AG04449 (cell line): ENCODE data around the gene SUPT20HL1.
"Not testable (repeated sequence)": the region's sequence is repeated elsewhere in the genome, so short reads cannot be mapped to it uniquely, and the experiment has no call there.

ENCODE experiments used
- CTCF ChIA-PET: fragments of 350-600 bp; formaldehyde crosslinking; extraction: SDS; loops from one replicate; lab custom pipeline; 2021; ENCODE audit warnings: antibody characterized with exemption; lab: Yijun Ruan, JAX
- POLR2A ChIA-PET: fragments of 400-600, 350-600 bp; formaldehyde crosslinking; extraction: SDS; loops from one replicate; lab custom pipeline; 2020; ENCODE audit warnings: antibody characterized with exemption, inconsistent platforms; lab: Yijun Ruan, JAX
- DNase-seq: peaks from one replicate; pipeline ENCODE4 v3.0.0-alpha.2; 2010; ENCODE audit warnings: low read depth, low spot score
- H3K4me3 ChIP-seq: 2 replicates; pipeline ENCODE4 v1.5.1; 2011; ENCODE audit warnings: low read depth, mild to moderate bottlenecking, control low read depth, low read length
- TF ChIP-seq, protein P1 (sequence below): IDR thresholded peaks from one replicate; pipeline ENCODE4 v1.5.1; 2011; ENCODE audit warnings: mild to moderate bottlenecking, moderate library complexity, low read length, control low read depth, inconsistent platforms; ENCODE audit not compliant: insufficient read depth; ENCODE audit errors: missing control alignments

Gene SUPT20HL1

DNA sequence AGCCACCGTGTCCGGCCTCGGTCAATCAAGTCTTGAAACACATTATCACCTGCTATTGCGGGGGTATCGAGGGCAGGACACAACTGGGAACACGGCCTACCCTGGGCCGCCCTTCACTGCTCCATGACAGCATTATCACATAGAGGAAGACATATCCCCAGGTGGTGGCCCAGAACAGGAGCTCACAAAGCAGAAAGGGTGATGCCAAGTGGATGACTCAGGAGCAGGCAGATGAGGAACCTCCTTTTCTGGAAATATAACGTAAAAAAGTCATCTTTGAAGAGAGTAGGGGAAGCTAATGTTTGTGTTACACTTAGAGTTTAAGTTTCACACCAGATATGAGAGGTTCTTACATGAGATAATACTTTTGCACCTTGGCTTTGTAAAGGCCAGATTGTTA lies 5.3 kb upstream of the SUPT20HL1 start:
- H3K4me3 ChIP-seq = no peak overlapping the region
- no peak for DNase-seq
- TF ChIP-seq, protein P1, sequence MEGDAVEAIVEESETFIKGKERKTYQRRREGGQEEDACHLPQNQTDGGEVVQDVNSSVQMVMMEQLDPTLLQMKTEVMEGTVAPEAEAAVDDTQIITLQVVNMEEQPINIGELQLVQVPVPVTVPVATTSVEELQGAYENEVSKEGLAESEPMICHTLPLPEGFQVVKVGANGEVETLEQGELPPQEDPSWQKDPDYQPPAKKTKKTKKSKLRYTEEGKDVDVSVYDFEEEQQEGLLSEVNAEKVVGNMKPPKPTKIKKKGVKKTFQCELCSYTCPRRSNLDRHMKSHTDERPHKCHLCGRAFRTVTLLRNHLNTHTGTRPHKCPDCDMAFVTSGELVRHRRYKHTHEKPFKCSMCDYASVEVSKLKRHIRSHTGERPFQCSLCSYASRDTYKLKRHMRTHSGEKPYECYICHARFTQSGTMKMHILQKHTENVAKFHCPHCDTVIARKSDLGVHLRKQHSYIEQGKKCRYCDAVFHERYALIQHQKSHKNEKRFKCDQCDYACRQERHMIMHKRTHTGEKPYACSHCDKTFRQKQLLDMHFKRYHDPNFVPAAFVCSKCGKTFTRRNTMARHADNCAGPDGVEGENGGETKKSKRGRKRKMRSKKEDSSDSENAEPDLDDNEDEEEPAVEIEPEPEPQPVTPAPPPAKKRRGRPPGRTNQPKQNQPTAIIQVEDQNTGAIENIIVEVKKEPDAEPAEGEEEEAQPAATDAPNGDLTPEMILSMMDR = no peak
- ChIA-PET POLR2A (interaction anchor here (1.2 kb wide), 1 partner anchor 11 kb away, joined by 3 read pairs; no protein-coding TSS in a partner anchor), CTCF (interaction anchor here (1.7 kb wide), 1 partner anchor 16 kb away, joined by 10 read pairs; no protein-coding TSS in a partner anchor)

DNA sequence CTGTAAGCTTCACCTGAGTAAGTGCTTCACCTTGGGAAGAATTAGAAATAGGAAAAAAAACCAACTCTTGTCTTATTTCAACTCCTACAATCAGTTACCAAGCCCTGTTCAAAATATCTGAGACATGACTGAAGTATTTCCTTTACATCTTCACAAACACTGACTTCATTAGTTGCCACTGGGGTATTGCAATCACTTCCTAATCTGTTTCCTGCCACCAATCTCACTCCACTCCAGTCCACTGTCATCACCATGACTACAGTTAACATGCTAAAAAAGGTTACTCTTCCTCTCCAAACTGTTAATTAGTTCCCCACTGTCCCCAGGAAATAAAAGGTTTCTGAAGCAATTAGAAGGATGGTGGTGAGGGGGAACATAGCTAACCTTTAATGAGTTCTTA lies 3.3 kb upstream of the SUPT20HL1 start:
- ChIA-PET POLR2A (no interaction called here), CTCF (interaction anchor here (1.1 to 2.0 kb wide), 3 partner anchors 10 to 15 kb away, joined by 3 to 5 read pairs (median 4); no protein-coding TSS in a partner anchor)
- H3K4me3 ChIP-seq = no peak overlapping the region
- DNase-seq = no peak
- TF ChIP-seq, protein P1 = no peak

DNA sequence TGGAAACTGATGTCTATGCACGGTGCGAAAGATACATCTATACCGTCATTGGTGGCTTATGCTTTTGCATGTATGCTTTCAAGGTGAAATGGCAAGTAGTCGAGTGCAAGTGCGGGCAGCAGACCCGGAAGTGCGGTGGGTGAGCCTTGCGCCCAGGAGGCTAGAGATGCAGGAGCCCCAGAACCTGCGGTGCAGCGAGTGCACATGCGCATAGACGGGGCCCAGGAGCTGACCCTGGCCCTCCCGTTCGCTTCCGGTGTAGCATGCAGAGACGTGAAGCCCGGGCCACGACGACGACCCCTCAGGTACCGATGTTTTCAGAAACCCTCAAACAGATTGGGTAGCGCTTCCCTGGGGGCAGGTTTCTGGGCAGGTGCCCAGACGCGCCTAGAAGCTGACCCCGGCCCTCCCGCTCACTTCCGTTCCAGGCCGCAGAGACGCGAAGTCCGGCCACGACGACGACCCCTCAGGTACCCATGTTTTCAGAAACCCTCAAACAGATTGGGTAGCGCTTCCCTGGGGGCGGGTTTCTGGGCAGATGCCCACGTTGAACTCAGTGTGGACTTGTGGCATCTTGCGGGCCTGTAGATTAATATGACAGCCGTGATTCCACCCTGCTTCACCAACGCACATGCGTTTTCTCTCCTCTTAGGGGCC lies 1.8 kb downstream of the SUPT20HL1 start:
- DNase-seq, POLR2A ChIA-PET, H3K4me3 ChIP-seq, CTCF ChIA-PET: not testable (repeated sequence)

DNA sequence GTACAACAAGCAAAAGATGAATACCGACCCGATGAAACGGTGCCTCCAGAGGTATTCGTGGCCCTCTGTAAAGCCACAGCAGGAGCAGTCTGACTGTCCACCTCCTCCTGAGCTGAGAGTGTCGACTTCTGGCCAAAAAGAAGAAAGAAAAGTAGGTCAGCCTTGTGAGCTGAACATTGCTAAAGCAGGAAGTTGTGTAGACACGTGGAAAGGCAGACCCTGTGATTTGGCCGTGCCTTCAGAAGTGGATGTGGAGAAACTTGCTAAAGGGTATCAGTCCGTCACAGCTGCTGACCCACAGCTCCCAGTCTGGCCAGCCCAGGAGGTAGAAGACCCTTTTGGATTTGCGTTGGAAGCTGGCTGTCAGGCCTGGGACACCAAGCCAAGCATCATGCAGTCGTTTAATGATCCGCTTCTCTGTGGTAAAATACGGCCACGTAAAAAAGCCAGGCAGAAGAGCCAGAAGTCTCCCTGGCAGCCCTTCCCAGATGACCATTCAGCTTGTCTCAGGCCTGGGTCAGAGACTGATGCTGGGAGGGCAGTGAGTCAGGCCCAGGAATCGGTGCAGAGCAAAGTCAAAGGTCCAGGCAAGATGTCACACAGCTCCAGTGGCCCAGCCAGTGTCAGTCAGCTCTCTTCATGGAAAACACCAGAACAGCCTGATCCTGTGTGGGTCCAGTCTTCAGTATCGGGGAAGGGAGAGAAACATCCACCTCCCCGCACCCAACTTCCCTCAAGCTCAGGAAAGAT lies 3.2 kb downstream of the SUPT20HL1 start:
- POLR2A ChIA-PET, DNase-seq, H3K4me3 ChIP-seq, CTCF ChIA-PET: not testable (repeated sequence)

DNA sequence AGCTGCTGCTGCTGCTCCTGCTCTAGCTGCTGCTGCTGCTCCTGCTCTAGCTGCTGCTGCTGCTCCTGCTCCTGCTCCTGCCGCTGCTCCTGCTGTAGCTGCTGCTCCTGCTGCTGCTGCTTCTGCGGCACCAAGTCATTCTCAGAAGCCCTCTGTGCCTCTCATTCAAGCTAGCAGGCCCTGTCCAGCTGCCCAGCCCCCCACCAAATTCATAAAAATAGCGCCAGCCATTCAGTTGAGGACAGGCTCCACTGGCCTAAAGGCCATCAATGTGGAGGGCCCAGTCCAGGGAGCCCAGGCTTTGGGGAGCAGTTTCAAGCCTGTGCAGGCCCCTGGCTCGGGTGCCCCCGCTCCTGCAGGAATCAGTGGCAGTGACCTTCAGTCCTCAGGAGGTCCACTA lies 3.9 kb downstream of the SUPT20HL1 start:
- TF ChIP-seq, protein P1 = no peak
- H3K4me3 ChIP-seq = no peak overlapping the region
- ChIA-PET CTCF (no interaction called here), POLR2A (no interaction called here)
- no peak for DNase-seq

DNA sequence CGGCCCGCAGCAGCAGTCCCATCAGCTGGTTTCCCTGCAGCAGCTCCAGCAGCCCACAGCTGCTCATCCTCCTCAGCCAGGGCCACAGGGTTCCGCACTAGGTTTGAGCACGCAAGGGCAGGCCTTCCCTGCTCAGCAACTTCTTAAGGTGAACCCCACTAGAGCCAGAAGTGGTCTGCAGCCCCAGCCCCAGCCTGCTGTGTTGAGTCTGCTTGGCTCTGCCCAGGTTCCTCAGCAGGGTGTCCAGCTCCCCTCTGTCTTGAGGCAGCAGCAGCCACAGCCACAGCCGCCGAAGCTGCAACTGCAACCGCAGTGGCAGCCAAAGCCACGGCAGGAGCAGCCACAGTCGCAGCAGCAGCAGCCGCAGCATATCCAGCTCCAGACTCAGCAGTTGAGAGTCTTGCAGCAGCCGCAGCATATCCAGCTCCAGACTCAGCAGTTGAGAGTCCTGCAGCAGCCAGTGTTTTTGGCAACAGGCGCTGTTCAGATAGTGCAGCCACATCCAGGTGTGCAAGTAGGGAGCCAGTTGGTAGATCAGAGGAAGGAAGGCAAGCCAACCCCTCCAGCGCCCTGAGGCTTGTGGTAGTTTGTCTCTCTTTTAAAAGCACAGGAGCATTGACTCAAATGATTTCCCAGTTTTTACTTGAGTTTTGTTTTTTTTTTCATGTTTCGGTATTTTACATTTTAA lies 4.6 kb downstream of the SUPT20HL1 start:
- TF ChIP-seq, protein P1 = no peak
- CTCF ChIA-PET = no interaction called here
- no peak for DNase-seq
- H3K4me3 ChIP-seq = no peak overlapping the region
- POLR2A ChIA-PET = no interaction called here

DNA sequence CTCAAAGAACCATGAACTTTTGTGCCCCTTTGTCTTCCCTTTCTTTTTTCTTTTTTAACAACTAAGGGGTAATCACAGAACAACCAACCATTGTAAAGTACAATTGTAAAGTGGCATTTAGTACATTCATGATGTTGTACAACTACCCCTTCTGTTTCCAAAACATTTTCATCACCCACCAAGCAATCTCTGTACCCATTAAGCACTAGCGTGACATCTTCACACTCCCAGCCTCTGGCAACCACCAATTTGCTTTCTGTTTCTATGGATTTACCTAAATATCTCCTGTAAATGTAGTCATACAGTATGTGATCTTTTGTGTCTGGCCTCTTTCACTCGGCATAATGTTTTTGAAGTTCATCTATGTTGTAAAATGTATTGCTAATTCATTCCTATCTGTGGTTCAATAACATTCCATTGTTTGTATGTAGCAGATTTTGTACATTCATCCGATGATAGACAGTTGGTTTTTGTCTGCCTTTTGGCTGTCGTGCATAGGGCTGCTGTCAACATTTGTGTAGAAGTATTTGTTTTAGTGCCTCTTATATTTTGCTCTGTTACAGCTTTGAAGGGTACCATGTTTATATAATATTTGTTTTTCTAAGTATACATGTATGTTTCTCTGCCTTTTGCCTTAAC lies 6.4 kb downstream of the SUPT20HL1 start:
- POLR2A ChIA-PET, DNase-seq, H3K4me3 ChIP-seq: not testable (repeated sequence)
- CTCF ChIA-PET = interaction anchor here (0.7 to 1.1 kb wide), 2 partner anchors 9 to 30 kb away, joined by 3 read pairs; no protein-coding TSS in a partner anchor
